IPS-18c (cell line): ENCODE measurements around the gene ATP6V0D1.

Source experiments
- H3K4me3 ChIP-seq: 2 replicates; pipeline ENCODE4 v1.7.0; 2013; ENCODE audit warnings: low read depth, mild to moderate bottlenecking, low read length, moderate library complexity; ENCODE audit not compliant: insufficient read depth
- H3K9me3 ChIP-seq: one replicate; pipeline ENCODE4 v1.6.1; 2013; ENCODE audit warnings: mild to moderate bottlenecking, low read length, moderate library complexity; ENCODE audit not compliant: control insufficient read depth, insufficient read depth

ATP6V0D1 gene

DNA sequence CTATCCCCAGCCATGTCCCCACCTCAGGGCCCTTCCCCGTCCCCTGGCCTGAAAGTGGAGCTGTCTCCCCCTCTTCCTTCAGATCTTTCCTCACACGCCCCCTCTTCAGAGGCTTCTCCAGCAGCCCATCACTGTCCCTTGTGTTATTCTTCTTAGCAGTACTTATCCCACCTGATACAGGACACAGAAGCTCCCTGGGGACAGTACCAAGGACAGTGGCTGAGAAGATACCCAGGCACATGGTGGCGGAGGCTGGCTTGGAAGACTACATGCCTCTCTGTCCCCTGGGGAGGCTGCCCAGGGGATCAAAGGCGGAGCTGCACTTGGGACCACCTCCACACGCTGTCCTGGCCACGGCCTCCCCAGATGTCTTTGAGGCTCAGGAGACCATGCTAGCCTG lies 26.1 kb downstream of the ATP6V0D1 start:
- no peak overlapping the region for H3K4me3 ChIP-seq
- H3K9me3 ChIP-seq: no peaks in the 10 kb centered on the region

DNA sequence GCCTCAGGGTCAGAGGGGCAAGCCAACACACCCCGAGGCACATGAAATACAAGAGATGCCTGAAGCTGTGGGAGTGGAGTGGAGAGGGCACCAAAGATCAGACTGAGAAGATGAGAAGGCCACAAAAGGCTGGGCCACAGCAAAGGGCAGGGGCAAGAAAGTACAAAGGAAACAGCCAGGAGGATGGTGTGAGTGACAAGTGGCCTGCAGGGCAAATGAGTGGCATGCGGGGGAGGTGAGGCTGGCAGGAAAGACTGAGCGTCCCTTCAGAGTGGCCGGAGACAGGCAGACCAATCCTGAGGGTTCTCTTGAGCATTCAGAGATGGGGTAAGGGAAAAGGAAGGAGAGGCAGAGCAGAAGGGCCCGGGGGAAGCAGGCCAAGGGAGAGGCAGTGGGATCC lies 26.9 kb downstream of the ATP6V0D1 start:
- no peaks in the 10 kb centered on the region for H3K9me3 ChIP-seq

DNA sequence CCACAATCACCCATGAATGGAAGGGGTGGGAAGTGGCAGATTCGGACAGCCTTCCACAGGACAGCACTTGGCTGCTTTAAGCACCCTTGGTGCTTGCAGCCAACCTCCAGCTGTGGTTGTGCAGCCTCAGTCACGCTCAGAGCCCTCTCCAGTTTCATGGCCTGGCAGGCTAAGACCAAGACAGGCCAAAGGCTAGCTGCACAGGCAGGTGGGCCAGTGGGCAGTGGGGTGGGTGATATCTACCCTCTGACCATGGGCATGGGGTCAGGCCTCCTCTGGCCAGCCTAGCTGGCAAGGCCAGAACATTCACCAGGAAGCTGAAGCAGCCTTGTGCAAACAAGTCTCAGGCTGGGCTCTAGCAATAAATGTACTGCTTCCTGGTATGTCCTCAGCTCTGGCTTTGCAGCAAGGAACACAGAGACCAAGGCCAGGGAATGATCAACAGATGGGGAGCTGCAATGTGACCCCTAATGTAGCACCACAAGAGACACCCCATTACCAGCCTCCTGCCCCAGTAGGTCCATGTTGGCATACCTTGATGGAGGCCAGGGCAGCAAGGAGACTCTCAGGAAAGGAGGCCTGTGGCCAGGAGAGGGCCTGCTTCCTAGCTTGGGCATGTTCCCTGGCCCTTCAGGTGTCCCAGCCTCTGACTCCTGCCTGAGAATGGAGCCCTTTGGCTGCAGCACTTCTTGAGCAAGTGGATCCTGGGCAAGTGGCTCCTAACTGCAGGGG lies 29.1 kb downstream of the ATP6V0D1 start:
- Histone ChIP-seq H3K4me3 (no peak overlapping the region), H3K9me3 (no peaks in the 10 kb centered on the region)

More for the DNA sequence above, 26.9 kb downstream of the ATP6V0D1 start:
- H3K4me3 ChIP-seq: no peak overlapping the region

DNA sequence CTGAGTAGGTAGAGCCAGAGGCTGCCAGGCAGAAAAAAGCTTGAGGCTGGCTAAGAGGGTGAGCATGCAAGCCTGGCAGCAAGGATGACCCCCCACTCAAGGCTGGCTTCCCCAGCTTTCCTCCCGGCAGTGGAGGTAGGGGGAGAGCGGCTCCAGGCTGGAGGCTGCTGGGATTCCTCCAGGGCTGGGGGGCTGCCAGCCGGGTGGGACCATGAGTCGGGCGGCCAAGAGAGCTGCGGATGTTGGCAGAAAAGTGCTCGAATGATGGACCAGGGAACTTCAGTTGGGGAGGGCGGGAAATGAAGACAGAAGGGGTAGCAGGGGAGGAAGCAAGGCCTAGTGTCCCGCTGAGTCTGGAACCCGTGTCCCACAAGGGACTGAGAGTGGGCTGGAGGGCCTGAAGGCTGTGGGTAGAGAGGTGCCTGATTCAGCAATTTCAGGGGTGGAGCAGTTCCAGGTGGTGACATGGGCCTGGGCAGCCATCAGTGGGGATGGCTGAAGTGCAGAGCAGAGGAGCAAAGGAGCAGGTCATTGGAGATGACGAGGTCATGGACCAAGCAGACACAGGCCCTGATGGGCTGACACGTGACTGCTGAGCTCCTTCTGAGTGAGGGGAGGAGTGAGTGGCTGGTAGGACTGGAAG lies 29.8 kb downstream of the ATP6V0D1 start:
- Histone ChIP-seq H3K4me3 (no peak overlapping the region), H3K9me3 (no peaks in the 10 kb centered on the region)

DNA sequence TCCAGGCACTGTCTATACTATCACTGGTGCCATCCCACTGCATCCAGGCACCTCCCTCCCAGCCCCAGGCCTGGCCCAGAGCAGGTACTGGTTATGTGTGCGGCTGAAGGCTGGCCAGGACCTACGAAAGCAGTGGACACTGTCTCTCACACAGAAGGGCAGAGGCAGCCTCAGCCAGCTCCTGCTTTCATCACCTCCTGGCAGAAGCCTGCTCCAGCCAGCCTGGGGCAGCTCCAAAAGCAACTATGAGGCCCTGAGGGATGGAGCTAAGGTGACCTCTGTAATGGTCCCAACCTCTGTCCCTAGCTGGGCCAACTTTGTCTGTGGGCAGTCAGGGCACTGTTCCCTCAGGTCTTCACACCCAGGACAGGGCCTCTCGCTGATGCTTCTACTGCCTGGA lies 31.2 kb downstream of the ATP6V0D1 start:
- H3K9me3 ChIP-seq: no peaks in the 10 kb centered on the region
- H3K4me3 ChIP-seq: no peak overlapping the region

DNA sequence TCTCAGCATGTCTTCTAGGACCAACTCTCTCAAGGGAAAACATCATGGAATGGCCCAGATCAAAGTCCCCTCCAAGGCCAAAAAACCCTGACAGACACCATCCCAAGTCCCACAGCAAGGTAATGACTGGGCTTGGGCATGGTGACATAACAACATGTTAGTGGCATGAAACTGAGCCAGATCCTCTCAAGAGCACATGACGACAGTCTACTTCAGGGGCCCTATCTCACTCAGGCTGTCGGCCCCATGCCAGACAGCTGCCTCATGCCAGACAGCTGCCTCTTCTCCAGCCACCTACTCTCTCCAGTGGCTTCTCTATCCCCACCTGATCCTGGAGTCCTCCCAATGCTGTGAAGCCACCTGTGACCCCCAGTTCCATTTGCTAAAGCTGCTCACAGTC lies 31.6 kb downstream of the ATP6V0D1 start:
- H3K9me3 ChIP-seq: no peaks in the 10 kb centered on the region

DNA sequence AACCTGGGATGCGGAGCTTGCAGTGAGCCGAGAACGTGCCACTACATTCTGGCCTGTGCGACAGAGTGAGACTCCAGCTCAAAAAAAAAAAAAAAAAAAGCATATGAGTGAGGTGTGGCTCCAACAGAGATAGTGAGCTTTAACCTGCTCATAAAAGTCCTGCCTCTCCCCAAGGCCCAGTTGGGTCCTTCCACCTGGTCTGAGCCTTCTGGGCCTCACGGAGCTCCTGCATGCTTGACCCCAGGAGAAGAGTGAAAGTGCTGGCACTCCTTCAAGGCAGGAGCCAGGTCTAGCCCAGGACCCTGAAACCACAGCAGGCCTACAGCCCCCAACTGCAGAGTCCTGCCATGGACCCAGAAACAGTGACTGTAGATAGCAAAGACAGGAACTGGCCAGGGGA lies 32.4 kb downstream of the ATP6V0D1 start:
- Histone ChIP-seq H3K4me3 (no peak overlapping the region), H3K9me3 (no peaks in the 10 kb centered on the region)

More for the DNA sequence above, 31.6 kb downstream of the ATP6V0D1 start:
- no peak overlapping the region for H3K4me3 ChIP-seq

DNA sequence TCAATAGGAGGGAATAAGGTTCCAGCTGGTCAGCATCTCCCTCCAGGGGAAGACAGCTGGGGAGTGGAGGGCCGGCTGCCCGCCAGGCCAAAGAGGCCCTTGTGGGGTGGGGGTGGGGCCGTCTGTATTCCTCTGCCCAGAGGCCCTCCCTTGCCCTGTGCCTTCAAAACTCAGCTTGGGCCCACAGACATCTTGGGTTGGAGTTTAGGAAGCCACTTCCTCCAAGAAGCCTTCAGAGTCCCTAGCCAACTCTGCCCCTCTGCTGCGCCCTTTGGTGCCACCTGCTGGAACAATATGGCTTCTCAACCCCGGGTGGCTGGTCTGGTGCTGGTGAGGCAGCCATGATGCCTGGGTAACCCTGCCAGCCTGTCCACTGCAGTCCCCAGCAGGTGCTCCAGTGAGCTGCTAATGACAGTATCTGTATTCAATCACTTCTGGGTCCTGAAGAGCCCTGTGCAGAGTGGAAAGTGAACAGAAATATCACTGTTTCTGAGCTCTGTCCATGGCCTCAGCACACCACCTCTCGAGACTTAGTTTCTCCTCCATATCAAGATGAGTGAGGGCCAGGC lies 33.4 kb downstream of the ATP6V0D1 start:
- H3K9me3 ChIP-seq: no peaks in the 10 kb centered on the region
- H3K4me3 ChIP-seq: no peak overlapping the region; the same call in 1 of the 2 replicates

DNA sequence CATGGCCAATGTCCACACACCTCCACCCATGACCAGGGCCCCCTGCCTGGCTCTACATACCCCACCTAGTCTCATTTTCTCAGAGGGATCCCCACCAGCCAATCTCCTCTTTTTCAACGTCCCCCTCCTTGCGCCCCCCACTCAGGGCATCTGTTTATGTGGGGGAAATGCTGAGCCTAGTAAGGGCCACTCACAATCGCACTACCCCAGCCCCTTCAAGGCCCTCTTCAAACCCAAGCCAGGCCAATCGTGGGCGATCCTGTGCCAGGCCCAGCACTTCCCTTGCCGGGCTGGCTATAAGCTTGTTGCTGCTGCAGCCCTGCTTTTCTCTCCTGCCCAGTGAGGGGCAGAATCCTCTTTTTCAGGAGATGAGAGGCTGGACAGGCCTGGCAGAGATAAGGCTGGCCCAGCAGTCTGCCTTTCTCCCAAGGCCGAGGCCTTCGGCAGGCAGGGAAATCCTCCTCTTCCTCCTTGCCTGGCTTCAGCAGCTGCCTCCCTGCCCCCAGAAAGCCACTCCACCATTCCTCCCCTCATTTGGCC lies 33.9 kb downstream of the ATP6V0D1 start:
- no peaks in the 10 kb centered on the region for H3K9me3 ChIP-seq
- no peak overlapping the region for H3K4me3 ChIP-seq

DNA sequence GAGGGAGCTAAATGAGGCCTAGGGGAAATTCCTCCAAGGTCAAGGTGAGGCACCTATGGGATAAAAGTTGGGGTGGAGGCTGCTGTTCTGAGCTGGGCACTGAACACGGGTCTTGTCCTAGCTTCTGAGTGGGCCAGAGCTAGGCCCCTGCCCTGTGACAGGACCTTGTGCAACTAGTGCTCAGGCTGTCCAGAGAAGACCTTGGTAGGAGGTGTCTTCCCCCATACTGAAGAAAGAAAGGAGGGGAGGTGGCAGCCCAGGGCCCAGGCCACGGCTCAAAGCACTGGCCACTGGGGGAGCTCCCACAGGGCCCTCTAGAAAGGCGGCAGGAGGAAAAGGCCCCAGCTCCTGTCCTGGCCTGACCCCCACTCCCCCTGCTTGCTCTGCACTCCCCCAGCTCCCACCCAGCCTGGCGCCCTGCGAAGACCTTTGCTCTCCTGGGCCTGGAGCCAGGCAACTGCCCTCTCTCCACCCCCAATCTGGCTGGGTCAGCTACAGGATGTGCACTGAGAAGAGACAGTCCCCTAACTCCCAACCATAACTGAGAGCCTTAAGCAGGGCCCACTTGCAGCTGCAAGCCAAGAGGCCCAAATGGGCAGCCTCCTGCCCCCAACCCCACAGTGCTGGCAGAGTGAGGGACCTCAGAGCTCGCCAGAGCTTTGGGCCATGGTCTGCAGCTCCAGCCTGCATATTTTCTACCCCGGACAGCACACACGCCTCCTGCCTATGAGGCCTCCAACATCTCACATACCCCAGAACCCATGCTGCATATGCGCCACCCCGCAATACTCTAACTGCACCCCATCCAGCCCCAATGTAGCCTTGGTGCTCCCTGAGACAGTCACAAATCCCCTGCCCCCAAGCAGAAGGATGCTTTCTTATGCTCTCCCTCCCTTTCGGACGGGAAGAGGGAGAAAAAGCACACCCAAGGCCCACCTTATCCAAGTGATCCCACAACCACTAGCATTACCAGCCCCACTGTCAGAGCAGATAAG lies 34.7 kb downstream of the ATP6V0D1 start:
- Histone ChIP-seq H3K4me3 (no peak overlapping the region), H3K9me3 (no peaks in the 10 kb centered on the region)

DNA sequence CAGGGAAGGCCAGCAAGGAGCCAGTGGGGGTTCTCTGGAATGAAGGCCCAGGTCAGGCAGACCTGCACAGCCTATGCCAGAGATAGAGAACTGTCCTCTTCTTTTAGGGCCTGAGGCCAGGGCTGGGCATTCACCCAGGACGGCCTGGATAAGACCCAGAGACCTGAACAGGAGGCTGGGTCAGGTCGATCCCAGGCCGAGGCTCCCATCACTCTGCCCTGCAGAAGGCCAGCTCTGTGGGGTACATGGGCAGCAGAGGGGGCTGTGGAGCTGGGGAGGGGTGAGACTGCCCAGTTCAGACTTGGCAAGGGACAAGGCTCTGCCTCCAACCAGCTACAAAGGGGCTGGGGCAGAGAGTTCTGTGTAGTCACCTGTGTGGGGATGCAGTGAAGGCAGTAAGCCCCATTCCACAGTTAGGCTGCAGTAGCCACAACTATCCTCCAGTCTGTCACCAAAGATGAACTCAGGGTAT lies 35.5 kb downstream of the ATP6V0D1 start:
- Histone ChIP-seq H3K9me3 (no peaks in the 10 kb centered on the region), H3K4me3 (no peak overlapping the region)

DNA sequence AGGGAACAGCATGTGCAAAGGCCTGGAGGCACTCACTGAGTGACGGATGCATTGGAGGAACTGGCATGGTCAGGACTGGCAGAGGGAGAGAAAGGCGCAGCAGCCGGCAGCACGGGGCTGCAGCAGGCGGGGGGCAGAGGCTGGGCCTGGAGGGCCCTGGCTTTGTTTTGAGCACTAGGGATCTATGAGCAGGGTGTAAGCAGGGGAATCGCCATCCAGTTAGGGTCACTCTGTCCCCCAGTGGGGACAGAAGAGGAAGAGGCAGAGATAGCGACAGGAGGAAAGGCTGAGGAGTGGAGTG lies 35.9 kb downstream of the ATP6V0D1 start:
- H3K4me3 ChIP-seq: no peak overlapping the region
- no peaks in the 10 kb centered on the region for H3K9me3 ChIP-seq

DNA sequence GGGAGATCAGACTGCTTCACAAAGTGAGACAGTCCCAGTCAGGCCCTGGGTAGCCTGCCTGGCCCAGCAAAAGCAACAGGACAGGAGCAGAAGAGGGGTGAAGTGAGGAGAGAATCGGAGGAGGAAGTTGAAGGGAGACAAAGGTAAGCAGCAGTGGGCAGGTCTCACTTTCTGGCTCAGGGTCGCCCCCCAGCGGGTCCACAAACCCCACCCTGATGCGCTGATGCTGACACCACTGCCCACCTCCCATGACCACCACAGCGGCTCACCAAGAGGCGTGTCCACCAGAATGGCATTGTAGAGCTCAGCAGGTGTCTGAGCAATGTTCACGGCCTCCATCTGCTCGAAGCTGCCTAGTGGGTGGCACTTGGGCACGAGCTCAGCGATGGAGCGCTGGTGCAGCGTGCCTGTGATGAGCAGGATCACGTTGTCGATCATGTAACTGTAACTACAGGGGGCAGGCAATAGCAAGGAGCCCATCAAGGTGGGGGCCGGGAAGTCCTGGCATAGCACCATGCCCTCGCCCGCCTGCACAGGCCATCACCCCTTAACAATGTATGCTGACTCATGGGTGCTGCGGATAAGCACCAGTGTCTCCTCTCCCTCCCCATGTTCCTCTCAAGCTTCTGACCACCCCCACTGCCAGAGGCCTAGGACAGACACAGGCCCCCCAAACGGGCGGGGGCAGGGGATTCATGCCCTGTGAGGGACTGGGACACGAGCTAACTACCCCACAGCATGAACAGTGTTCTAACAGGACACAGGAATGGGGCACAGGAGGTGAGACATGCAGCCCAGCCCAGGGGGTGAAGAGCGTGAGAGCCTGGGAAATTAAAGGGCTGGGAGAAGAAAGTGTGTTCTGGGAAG lies 36.5 kb downstream of the ATP6V0D1 start:
- no peak overlapping the region for H3K4me3 ChIP-seq
- H3K9me3 ChIP-seq: no peaks in the 10 kb centered on the region

DNA sequence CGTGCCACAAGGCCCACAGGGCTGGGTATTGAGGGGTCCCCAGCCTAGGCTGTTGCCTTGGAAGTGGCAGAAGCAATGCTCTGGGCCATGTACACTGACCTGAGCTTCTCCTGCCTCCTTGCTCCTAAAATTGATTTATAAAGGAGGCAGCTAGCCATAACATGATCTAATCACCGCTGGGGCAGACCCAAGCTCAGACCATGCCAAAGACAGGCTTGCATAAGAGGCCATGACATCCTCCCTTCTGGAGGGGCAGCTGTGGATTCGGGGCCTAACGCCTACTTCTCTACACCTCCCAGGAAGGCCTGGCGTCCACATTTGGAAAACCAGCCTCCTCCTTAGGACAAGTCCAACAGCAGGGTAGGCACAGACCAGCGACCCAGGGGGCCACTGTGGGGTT lies 37.7 kb downstream of the ATP6V0D1 start:
- no peaks in the 10 kb centered on the region for H3K9me3 ChIP-seq
- H3K4me3 ChIP-seq: no peak overlapping the region

DNA sequence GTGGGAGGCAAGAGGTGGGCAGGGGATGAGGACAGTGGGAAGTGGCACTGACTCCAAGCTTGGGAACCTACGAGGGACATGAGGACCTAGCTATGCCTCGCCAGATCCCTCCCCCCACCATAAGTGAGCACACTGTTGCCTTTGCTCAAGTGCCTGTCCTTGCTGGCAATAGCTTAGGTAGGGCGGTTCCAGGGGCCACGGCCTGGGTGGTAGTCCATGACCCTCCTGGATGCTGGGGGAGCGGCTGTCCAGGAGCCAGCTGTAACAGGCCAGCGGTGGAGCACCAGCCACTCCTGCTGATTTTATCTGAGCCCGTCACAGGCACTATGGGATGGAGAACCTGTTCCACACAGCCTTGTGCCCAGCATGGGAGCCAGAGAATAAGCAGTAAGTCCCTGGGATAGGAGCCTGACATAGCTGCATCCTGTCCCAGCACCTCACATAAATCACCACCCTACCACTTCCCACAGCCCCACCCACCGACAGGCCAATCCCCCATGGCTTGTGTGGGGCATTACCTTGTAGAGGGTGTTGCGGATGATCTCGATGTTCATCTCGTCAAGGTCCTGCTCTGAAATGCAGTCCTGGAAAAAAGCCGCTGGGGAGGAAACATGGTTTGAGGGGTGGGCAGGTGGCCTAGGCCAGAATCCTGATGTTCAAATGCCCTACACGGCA lies 38.2 kb downstream of the ATP6V0D1 start:
- no peaks in the 10 kb centered on the region for H3K9me3 ChIP-seq
- H3K4me3 ChIP-seq: no peak overlapping the region

DNA sequence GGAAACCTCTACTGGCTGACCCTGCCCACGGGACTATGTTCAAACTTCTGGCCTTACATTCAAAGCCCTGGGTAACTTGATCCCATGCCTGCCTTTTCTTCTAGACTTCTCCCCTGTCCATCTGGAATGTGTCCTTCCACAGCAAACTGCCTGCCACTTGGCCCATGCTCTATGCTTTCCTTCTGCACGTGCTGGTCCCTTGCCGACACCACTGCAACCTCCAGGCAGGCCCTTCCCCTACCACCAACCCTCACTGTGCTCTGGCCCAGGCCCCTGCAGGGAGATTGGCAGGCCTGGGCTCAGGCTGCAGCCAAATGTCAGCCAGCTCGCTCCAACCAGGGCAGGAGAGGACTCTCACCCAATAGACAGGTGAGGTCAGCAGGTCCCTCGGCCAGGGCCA lies 39.0 kb downstream of the ATP6V0D1 start:
- no peak overlapping the region for H3K4me3 ChIP-seq
- H3K9me3 ChIP-seq: no peaks in the 10 kb centered on the region
